SW 1271 (cell line): ENCODE results near the gene CLEC19A.

Experiments used
- DNase-seq, 2 experiments: peaks; one replicate each; lab custom pipeline; 2025; lab: John Stamatoyannopoulos, UW

CLEC19A gene

GRCh38 chr16:19328364-19328763 is 42.8 kb downstream of the CLEC19A start:
- no peak for DNase-seq

GRCh38 chr16:19329932-19330331 is 44.4 kb downstream of the CLEC19A start:
- no peak for DNase-seq

GRCh38 chr16:19330841-19331397 is 45.4 kb downstream of the CLEC19A start:
- DNase-seq: no peak

GRCh38 chr16:19331794-19332193 is 46.3 kb downstream of the CLEC19A start:
- no peak for DNase-seq

GRCh38 chr16:19338335-19338734 is 52.8 kb downstream of the CLEC19A start:
- DNase-seq: no peak

GRCh38 chr16:19344224-19344801 is 58.8 kb downstream of the CLEC19A start:
- DNase-seq: no peak

GRCh38 chr16:19344980-19345379 is 59.4 kb downstream of the CLEC19A start:
- DNase-seq: no peak

GRCh38 chr16:19346335-19346922 is 60.9 kb downstream of the CLEC19A start:
- no peak for DNase-seq

GRCh38 chr16:19348125-19348524 is 62.6 kb downstream of the CLEC19A start:
- no peak for DNase-seq

GRCh38 chr16:19348578-19349315 is 63.2 kb downstream of the CLEC19A start:
- DNase-seq: no peak

GRCh38 chr16:19354371-19354770 is 68.8 kb downstream of the CLEC19A start:
- DNase-seq: no peak

- no peak for DNase-seq
Measured at GRCh38 chr16:19356024-19356952, 70.8 kb downstream of the CLEC19A start.

GRCh38 chr16:19359556-19359955 is 74.0 kb downstream of the CLEC19A start:
- no peak for DNase-seq
